ENCODE results near the gene CETP.

DNA sequence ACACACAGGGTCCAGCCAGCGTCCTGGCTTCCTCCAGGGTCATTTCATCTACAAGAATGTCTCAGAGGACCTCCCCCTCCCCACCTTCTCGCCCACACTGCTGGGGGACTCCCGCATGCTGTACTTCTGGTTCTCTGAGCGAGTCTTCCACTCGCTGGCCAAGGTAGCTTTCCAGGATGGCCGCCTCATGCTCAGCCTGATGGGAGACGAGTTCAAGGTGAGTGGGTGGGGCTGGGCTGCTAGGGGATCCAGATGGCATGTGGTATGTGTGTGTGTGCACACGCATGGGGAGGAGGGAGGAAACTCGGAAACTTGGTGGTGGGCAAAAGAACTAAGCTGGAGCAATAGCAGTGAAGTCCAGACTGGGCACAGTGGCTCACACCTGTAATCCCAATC lies 11.5 kb downstream of the CETP start:
- TF ChIP-seq, protein P1, sequence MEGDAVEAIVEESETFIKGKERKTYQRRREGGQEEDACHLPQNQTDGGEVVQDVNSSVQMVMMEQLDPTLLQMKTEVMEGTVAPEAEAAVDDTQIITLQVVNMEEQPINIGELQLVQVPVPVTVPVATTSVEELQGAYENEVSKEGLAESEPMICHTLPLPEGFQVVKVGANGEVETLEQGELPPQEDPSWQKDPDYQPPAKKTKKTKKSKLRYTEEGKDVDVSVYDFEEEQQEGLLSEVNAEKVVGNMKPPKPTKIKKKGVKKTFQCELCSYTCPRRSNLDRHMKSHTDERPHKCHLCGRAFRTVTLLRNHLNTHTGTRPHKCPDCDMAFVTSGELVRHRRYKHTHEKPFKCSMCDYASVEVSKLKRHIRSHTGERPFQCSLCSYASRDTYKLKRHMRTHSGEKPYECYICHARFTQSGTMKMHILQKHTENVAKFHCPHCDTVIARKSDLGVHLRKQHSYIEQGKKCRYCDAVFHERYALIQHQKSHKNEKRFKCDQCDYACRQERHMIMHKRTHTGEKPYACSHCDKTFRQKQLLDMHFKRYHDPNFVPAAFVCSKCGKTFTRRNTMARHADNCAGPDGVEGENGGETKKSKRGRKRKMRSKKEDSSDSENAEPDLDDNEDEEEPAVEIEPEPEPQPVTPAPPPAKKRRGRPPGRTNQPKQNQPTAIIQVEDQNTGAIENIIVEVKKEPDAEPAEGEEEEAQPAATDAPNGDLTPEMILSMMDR (IDR thresholded peaks at IDR 0.05) = no peak
- no peak for TF ChIP-seq POLR2A (IDR thresholded peaks at IDR 0.05)

All from esophagus squamous epithelium (tissue), 4 donors.